LHCN-M2 (cell line): ENCODE measurements around the gene MAT1A. TPM values are rescaled to one million over a fixed set of nuclear protein-coding genes. Genes with fewer than 3 reads are reported as not detected.

Experiments
- DNase-seq: peaks from one replicate; pipeline ENCODE4 v3.0.0-alpha.2; 2012; ENCODE audit warnings: low read depth
- total RNA-seq: library from RNA; depleted of rRNA; stranded (reverse); fragments of >200 nt; gene quantifications from 2 replicates; pipeline ENCODE4 v1.2.3, GENCODE V29; 2014

MAT1A gene
- total RNA-seq, 1 experiment from 2014 or later = not detected

DNA sequence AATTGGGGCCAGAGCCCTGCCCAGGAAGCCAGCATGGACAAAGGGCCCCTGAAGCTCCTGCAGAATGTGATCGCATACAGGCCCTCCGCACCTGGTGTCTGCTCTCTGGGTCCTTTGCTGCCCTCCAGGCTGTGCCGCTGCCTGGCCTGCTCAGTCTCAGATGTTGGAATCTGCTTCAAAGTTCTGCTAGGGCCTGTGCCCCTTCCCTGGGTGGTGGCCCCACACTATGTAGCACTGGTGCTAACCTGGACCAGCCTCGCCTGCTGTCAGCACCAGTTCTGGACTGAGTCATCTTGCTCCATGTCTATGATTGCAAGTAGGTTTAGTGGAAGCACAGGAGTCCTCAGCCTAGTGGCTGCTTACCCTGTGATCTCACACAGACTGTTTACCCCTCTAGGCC lies 6.3 kb downstream of the MAT1A start:
- DNase-seq = no peak

DNA sequence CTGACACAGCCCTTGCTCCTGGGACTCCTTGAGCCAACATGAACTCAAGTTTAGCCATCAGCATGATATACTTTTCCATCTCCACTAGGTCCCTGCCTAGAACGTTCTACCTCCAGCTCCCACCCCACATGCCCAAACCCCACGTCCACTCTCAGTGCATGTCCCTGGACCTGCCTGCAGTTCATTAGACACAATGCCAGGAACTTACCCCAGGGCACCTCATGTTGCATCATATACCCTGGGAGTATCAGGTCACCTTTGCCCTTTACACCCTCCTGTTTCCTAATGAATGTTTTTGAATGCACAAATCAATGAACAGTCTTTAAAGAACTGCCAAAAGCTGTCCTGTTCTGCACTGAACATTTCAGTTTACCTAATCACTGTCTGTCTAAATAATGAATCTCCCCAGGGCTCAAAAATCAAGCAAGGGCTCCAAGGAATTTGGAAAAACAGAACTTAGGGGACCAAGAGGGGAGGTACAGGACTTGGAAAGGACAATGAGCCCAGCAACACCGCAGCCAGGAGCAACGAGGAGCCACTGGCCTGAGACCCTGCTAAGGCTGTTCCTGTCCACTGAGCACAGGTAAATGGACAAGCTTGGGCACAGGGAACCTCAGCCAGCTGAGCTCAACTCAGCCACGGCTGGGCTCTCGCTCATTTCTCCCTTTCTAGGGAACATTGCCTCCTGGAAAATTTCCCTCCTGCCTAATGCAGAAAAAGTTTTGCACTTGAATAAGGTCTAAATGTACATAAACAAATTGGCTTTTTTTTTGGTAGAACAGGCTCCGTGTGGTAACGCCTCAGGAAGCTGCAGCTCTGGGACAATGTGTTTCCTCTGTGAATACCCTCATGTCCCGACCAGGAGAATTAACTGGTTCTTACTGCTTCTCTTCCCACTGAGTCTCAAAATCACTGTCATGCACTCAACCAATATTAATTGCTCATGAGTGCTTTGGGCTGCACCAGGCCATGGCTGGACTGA lies 7.4 kb downstream of the MAT1A start:
- no peak for DNase-seq

- no peak for DNase-seq
Observed at GRCh38 chr10:80281292-80281691, 8.2 kb downstream of the MAT1A start.

DNA sequence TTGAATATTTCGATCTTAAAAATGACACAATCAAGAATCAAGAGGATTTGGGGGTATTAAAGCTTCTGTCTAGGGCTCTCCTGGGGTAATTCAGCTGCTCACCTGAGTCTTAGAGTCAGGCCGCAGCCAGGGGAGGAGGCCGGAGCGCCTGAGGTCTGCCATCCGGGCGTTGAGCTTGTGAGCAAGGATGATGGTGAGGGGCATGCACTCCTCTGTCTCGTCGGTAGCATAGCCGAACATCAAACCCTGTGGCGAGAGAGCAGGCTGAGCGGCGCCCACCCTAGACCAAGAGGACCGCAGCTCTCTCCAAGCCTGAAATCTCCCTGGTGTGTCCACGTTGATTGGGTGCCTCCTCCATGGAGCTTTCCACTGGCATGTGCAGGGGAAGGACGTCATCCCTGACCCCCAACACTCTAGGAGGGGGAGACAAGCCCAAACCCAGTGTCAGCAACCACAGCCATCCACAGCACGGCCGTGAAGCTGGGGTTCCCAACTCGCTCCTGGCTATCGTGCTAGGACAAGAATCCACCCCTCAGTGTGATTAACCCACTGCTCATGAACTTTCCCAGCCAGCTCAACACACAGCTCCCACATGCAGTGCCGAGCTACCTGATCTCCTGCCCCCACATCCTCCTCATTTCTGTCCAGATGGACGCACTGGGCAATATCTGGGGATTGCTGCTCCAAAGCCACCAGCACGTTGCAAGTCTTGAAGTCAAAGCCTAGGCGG lies 9.2 kb downstream of the MAT1A start:
- no peak for DNase-seq

DNA sequence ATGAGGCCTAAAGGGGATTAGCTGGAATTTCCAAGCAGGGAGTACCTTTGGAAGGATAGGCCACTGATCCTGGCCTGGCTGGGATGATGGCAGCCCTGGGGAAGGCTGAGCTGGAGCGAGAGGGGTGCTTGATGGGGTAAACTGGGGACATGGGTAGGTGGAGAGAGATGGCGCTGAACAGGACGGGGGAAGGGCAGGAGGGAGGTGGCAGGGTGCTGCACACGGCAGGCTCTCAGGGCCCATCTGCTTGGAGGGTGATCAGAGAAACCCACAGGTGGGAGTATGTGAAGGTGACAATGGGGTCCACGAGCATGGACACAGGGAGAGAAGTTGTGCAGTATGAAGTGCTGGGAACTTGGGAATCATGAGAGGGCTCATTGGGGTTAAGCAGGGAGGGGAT lies 10.3 kb downstream of the MAT1A start:
- DNase-seq = no peak

GRCh38 chr10:80278480-80278879 lies 11.0 kb downstream of the MAT1A start:
- no peak for DNase-seq

DNA sequence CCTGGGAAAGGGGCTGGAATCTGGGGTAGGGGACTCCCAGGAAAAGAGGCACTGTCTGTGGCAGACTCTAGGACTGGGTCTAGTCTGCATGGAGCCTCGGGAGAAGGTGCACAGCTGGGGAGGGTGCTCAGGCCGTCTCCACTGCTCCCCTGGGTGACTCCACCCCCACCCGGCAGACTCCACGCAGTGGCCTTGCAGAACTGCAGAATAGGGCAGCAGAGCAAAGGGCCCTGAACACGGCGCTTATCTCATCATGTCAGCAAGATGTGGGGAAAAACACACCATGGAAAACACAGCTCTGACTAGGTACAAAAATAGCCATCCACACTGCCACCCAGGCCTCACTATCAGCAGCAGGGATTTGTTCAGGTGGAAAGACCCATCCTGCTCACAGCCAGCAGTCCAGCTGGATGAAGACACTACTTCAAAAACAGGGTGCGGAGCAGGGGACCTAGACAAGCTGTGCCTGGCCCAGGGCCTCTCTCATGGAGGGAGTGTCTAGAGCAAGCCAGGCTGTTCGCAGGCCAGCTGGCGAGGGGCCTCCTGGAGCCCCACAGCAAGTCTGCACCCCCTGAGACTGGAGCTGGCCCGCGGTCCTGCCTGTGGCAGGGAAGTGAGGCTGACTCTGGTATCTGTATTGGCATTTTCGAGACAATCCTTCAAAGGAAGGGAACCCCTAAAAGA lies 11.7 kb downstream of the MAT1A start:
- no peak for DNase-seq

DNA sequence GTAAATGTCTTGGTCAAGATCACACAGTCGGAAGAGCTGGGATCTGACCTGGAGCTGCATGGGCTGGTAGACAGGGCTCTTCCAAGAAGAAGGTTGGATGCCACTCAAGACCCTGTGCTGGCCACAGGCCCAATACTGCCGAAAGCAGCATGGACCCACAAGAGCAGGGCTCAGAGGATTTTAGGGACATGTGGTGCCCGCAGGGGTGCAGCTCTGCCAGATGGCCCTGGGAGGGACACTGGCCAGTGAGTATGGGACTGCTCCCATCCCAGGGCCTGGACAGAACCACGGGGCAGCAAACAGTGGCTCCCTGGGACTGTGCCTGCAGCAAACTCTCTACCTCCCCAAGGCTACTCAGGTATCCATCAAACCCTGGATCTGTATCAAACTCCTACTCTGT lies 12.4 kb downstream of the MAT1A start:
- no peak for DNase-seq

GRCh38 chr10:80276335-80276734 lies 13.1 kb downstream of the MAT1A start:
- no peak for DNase-seq

DNA sequence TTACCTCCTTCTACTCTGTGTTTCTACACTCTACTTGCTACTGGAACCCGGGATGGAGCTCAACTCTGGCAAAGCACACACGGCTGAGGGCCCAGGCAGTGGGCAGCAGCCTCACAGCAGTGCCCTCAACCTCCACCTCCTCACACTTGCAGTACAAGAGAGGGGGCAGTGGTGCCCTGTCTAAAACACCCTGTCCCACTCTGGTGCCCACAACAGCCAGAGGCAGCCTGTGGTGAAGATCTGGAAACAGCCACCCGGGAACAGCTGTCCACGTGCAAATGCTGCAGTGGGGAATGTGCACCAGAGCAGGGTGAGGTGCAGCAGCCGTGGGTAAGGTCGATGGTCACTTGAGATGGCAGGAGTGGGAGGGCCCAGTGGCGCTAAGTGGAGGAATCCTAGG lies 13.7 kb downstream of the MAT1A start:
- no peak for DNase-seq

GRCh38 chr10:80275135-80275498 lies 14.3 kb downstream of the MAT1A start:
- no peak for DNase-seq

GRCh38 chr10:80274396-80275134 lies 14.9 kb downstream of the MAT1A start:
- no peak for DNase-seq

DNA sequence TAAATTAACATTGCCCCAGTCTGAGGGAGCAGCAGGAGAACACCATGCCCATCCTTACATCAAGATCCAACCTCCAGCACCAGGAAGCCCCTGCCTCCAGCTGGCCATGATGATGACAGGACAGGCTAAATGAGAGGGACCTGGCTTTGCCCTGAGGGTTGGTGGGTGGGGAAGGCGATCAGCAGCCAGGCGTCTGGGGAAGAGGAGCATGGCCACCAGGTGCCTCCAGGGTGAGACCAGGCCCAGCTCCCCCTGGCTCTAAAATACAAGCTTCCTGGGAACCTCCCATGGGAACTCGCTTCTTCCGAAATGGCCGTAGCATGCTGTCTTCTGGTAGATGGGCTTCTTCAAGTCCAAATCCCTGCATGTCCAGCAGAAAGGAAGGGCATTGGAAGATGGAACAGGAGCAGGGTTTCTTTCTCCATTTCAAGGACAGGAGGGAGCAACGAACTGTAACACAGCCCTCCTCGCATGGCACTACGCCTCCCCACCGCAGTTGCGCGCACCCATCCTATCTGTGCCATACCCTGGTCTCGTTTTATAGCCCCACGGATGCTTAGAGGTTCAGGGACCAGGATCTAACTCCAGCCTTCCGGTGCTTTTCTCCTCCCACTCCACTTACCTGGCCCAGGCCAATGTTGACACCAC lies 15.8 kb downstream of the MAT1A start:
- no peak for DNase-seq

- no peak for DNase-seq
Observed at GRCh38 chr10:80272793-80273522, 16.5 kb downstream of the MAT1A start.

DNA sequence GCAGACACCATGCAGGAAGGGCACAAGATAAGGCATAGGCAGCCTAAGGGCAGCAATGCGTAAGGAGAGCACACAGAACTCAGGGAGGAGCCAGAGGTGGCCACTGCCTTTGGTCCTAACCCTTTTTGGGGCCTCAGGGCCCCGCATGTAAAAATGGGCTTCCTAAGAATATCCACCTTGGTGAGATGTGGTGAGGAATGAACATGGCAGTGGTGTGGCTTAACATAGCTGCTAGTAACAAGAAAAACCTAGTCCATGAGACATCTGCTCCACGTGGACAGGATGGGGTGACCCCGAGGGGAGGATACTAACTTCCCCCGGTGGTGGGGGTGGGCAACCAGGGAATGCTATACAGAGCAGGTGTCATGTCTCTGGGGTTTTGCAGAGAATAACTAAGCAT lies 18.0 kb downstream of the MAT1A start:
- no peak for DNase-seq

DNA sequence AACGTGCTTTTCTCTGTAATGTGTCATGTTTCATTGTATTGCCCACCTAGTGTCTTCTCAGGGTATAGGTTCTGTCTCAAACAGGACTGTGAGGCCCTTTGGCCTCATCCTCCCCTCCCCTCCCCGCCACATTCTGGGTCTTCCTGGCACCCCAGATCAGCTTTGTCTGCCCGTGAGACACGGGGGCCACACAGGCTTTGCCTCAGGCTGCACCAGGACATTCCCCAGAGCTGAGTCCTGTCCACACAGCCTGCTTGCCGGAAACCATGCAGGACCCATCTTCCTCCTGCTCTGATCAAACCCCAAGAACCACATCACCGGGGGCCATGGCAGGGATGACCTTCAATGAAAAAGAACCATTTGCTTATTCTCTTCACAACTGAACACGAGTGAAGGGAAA lies 18.6 kb downstream of the MAT1A start:
- DNase-seq = no peak

- peak; percentile 18 for DNase-seq
Observed at GRCh38 chr10:80268938-80269588, 20.4 kb downstream of the MAT1A start.

DNA sequence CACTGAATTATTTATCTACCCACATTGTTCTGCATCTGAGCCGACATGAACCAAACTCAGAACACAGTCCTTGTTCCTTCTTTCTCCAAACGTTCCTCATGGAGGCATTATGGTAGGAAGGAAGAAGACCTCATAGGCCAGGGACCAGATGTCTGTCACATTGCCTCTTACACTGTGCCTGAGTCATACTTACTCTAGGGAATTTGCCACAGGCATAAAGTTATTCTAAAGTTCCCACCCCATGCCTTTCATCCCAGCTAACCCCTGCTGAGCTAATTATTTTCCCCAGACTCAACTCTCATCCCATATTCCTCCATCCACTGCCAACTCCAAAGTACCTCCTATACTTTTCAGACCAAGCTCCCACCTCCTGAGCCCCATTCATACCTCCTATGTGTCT lies 21.2 kb downstream of the MAT1A start:
- no peak for DNase-seq

DNA sequence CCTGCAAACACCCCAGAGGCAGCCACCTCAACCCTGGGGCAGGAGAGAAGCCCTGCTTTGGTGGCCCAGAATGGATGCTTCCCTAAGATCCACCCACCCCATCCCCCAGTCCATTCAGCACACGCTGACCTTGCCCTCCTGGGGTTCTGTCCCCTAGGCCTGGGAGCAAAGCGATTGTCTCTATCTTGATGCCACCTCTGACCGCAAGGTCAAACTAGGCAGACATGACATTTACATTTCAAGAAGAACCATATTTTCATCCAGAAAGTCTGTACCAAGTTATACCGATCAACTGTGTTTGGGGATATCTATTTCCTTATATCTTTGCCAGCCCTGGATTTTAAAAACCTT lies 23.0 kb downstream of the MAT1A start:
- DNase-seq = no peak
